HG03196 (cell line): ENCODE results near the gene SPTBN4.
"Not testable (repeated sequence)": the region's sequence is repeated elsewhere in the genome, so short reads cannot be mapped to it uniquely, and the experiment has no call there.

Experiments
- ATAC-seq: cut with Tn5 transposase; IDR thresholded peaks from one replicate; pipeline ENCODE4 v1.9.1; 2021; ENCODE audit not compliant: unreplicated experiment

The SPTBN4 gene

DNA sequence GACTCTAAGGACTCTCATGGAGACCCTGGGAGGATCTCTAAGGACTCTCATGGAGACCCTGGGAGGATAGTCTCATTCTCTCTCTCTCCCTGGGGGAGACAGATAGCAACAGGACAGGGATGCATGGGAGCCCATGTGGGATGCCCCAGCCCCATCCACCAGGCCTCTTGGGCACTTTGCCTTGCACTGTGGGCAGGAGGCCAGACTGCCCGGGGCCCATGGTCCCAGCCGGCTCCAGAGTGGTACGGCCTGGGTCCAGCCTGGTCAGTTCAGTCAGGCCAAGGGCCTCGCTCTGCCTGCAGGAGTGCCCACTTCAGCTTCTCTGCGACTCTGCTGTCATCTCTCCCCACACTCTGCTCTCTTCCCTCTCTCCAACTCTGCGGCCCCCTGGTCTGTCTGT, 61.3 kb downstream of the SPTBN4 start:
- ATAC-seq: no peak

- no peak for ATAC-seq
These were observed 61.8 kb downstream of the SPTBN4 start for GRCh38 chr19:40528533-40529092.

DNA sequence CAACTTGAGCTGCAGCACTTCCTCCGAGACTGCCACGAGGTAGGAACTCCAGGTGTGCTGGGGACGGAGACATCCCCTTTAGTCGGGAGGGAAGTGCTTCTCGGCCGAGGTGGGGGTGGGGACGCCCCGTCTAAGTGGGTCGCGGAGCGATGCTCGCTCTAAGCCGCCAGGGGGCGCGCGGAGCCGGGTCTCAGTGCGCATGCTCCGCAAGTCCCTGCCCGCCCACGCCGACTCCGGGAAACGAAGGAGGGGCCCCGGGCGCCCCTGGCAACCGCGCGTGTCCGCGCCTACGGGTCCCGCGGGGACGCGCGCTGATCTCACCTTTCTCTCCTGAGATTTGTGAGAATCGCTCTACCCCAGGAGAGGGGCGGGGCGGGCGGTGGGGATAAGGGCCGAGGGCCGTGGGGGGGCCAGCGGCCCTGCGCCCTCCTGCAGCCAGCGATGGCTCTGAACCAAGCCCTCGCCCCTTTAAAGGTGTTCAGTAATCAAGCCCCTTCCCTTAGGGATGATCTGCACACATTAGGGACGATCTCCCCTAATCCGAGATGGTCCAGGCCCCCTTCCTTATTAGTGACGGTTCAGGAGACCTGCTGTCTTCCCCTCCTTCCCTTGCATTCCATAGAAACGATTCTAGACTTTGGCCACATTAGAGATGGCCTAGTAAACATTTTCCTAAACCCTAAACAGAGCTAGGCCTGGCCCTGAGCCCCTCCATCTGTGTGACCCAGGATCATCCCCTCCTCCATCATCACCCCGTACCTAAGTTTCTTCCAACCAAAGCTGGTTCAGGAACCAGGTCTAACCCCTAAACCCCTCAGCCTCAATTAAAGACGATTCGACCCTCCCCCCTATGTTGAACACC, 62.5 kb downstream of the SPTBN4 start:
- no peak for ATAC-seq

DNA sequence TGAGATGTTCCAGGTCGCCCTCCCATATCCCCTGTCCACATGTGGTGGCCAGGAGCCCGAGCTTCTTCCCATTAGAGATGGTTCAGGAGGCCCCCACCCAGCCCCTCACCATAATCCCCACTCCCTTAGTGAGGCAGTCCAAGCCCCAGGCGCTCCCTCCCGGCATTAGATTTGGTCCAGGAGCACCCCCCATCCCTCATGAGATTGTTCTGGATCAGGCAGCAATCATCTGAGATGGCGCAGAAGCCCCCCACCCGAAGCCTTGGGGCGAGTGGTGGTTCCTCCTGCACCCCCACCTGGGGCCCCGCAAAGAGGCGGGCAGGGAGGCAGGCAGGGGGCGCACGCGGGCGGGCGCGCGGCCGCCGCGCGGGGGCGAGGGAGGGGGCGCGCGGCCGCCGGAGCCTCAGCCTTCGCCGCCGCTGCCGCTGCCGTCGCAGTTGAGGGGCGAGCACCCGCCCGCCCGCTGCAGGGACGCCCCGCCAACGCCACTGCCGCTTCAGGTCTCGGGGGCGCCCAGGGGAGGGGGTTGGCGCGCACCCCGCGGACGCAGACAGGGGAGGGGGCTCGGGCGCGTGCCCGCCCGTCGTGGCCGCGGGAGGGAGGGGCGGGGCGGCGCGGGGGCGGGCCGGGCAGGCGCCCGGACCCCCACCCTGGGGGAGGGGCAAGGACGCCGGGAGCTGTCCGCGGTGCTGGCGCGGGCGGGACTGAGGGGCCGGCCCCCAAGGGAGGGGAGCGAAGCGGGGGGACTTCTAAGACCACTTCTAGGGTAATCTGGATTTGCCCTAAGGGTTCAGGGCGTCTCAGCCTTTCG, 63.5 kb downstream of the SPTBN4 start:
- no peak for ATAC-seq

DNA sequence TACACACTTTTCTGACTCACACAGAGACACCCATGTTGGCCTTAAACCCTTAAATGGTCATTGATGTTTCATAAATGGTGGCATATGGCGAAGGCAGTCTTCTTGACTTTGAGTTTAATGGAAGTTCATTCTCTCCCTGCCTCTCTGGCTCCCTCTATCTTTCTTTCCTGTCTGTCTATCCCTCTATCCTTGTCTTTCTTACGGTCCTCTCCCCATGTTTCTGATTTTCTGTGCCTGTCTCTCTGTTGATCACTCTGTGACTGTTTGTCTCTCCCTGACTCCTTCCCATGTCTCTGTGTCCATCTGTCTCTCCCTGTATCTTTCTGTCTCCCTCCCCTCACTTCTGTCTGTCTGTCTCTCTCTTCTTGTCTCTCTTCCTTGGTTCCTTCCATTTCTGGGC, 66.7 kb downstream of the SPTBN4 start:
- no peak for ATAC-seq

DNA sequence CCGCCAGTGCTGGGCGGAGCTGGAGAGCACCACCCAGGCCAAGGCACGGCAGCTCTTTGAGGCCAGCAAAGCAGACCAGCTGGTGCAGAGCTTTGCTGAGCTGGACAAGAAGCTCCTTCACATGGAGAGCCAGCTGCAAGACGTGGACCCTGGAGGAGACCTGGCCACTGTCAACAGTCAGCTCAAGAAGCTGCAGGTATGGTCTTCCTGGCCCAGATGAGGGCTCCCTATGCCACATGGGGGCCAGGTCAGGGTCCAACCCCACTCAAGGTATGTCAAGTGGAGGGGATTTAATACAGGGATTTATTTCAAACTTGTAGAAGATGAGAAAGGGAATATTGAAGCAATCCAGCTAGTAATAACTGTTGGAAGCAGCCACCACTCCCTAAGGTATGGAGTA, 67.3 kb downstream of the SPTBN4 start:
- ATAC-seq: no peak

DNA sequence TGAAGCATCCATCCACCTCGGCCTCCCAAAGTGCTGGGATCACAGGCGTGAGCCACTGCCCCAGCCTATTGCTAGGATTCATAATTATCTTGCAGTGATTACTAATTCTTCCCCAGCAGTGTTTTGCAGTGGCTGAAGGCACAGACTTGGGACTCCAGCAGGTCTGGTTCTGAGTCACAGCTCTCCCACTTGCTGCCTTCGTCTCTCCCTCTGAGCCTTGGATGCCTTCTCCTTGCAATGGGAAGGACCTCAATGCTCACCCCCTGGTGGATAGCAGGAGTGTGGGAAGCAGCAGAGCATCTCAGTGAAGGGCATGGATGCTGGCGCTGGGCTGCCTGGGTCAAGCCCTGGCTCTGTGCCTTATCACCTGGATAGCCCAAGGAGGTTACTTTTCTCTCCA, 72.3 kb downstream of the SPTBN4 start:
- ATAC-seq: no peak

GRCh38 chr19:40542202-40542859, 75.5 kb downstream of the SPTBN4 start:
- ATAC-seq: no peak

DNA sequence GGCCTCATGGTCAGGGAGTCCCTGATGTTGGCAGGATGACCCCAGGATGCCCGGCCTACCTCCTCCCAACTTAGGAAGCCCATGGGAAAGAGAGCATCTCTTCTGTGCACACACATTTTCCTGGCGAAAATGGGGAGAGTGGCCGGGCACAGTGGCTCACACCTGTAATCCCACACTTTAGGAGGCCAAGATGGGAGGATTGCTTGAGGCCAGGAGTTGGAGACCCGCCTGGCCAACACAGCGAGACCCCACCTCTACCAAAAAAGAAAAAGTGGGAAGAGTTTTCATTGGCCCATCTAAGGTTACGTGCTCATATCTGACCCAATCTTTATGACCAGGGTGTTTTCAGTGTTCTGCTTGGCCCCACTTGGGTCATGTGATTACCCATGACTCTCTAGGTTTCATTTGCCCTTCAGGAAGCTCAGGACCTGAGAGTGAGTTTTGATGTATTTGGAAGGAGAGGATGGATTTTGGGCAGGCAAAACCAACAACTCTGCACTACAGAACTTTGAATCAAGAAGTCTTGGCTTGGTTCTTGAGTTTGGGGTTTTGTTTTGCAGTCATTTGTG, 76.3 kb downstream of the SPTBN4 start:
- no peak for ATAC-seq

- not testable (repeated sequence) for ATAC-seq
These were observed 79.5 kb downstream of the SPTBN4 start for GRCh38 chr19:40546153-40546841.

GRCh38 chr19:40547190-40547589, 80.4 kb downstream of the SPTBN4 start:
- ATAC-seq: not testable (repeated sequence)

- ATAC-seq: no peak
These were observed 81.0 kb downstream of the SPTBN4 start for GRCh38 chr19:40547836-40548235.

DNA sequence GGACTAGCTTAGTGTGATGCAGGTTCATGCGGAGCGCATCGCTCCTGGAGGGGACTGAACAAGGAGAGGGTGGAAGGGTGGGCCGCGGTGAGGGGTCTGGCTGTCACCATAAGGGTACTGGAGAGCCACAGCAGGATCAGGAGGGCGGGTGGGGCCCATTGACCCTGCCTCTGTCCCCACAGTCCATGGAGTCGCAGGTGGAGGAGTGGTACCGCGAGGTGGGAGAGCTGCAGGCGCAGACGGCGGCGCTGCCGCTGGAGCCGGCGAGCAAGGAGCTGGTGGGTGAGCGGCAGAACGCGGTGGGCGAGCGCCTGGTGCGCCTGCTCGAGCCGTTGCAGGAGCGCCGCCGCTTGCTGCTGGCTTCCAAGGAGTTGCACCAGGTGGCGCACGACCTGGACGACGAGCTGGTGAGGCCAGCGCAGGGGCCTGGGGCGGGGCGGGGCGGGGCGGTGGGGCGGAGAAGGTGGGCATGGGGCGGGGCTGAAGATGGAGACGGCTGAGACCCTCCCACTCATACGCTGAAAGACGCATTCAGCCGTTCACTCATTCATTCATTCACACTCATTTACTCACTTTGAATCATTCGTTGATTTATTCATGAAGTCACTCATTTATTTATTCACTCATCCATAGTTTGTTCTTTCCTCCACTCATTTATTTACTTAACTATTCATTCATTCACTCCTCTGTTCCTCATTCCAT, 82.4 kb downstream of the SPTBN4 start:
- no peak for ATAC-seq

GRCh38 chr19:40550951-40551350, 84.2 kb downstream of the SPTBN4 start:
- ATAC-seq: no peak

DNA sequence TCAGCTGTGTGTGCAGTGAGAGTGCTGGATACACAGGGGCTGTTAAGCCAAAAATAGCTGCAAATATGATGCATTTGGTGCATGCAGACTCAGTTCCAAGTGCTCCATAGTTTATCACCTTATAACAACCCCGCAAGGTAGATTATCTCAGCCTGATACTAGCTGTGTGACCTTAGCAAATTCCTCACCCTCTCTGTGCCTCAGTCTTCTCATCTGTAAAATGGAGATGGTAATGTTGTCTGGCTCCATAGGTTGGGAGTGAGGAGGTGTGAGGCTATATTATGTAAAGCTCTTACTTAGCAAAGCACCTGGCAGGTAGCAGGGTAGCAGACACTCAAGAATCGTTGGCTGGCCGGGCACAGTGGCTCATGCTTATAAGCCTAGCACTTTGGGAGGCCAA, 86.0 kb downstream of the SPTBN4 start:
- no peak for ATAC-seq

GRCh38 chr19:40553885-40554857, 87.4 kb downstream of the SPTBN4 start:
- ATAC-seq: no peak

- no peak for ATAC-seq
These were observed 89.3 kb downstream of the SPTBN4 start for GRCh38 chr19:40555978-40556689.

DNA sequence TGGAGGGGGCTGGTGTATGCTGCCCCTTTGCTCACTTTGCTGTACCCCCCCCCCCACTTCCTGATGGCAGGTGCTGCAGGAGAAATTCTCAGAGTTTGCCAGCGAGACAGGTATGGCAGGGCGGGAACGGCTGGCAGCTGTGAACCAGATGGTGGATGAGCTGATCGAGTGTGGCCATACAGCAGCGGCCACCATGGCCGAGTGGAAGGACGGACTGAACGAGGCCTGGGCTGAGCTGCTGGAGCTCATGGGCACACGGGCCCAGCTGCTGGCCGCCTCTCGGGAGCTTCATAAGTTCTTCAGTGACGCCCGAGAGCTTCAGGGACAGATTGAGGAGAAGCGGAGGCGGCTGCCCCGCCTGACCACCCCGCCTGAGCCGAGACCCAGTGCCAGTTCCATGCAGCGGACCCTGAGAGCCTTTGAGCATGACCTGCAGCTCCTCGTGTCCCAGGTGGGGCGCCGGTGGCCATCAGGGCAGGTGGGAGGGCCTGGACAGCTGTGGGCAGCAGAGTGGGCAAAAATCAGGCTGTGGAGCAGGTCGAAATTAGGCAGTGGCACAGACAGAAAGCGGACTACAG, 90.2 kb downstream of the SPTBN4 start:
- no peak for ATAC-seq
